Glomerular visceral epithelial cell (primary cell): Measurements from ENCODE around the gene GMPS.
"Not testable (repeated sequence)": the region's sequence is repeated elsewhere in the genome, so short reads cannot be mapped to it uniquely, and the experiment has no call there.

Experiments used
- DNase-seq: peaks from one replicate; pipeline ENCODE4 v3.0.0-alpha.2; 2016; ENCODE audit errors: extremely low spot score

GMPS gene

GRCh38 chr3:155941354-155941753 lies 70.9 kb downstream of the GMPS start:
- DNase-seq, result no peak

DNA sequence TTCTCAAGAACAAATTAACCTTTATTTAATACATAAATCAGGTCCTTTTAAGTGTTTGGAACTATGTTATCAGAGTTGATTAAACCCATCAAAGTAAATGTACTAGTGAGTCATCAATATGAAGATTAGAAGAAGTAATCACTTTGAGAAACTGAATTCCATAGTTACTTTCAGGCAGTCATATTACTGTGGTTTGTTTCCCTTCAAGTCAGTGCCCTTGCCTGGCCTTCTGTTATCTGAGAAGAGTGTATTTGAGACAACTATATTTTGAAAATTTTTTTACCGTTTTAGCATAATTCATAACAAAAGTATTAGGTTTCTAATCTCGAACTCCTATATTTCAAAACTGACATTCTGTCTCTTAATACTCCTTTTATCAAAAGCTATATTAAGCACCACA lies 73.6 kb downstream of the GMPS start:
- DNase-seq, result no peak

DNA sequence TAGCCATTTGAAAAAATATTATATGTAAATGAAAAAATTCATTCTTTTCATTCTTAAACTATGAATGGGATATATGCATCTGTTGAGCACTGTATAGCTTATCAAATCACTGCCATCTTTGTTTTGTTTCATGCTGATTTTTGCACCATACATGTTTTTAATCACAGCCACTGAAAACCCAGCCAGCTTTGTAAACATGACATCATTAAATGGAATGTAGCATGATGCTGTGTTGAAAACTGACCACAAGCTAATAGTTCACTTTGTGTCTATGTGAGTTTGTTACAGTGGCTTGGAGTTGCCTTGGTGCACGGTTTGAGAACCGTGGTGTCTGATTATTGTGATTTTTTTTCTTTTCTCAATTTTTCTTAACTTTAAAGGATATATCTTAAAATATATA lies 75.7 kb downstream of the GMPS start:
- peak; percentile 60 for DNase-seq

GRCh38 chr3:155948476-155948875 lies 78.0 kb downstream of the GMPS start:
- no peak for DNase-seq

GRCh38 chr3:155949453-155950217 lies 79.2 kb downstream of the GMPS start:
- no peak for DNase-seq

GRCh38 chr3:155956508-155957411 lies 86.3 kb downstream of the GMPS start:
- DNase-seq, result no peak

GRCh38 chr3:155957412-155957880 lies 87.0 kb downstream of the GMPS start:
- no peak for DNase-seq

- no peak for DNase-seq
Measured at GRCh38 chr3:155958676-155959075, 88.2 kb downstream of the GMPS start.

DNA sequence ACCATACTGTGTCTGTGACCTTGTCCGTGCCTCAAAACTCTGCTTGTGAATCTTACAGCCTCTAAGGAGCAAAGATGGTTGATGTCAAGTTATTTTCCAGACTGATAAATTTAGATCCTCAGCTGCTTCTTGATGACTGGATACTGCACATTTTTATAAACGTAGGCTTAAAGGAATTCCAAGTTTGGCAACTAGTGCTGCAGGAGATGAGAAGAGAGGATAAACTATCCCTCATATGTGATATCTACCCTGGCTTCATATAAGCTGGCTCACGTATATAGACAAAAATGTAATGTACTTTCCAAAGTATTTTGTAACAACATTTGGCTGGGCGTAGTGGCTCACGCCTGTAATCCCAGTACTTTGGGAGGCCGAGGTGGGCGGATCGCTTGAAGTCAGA lies 89.6 kb downstream of the GMPS start:
- no peak for DNase-seq

- DNase-seq, result not testable (repeated sequence)
Measured at GRCh38 chr3:155961044-155961443, 90.6 kb downstream of the GMPS start.

DNA sequence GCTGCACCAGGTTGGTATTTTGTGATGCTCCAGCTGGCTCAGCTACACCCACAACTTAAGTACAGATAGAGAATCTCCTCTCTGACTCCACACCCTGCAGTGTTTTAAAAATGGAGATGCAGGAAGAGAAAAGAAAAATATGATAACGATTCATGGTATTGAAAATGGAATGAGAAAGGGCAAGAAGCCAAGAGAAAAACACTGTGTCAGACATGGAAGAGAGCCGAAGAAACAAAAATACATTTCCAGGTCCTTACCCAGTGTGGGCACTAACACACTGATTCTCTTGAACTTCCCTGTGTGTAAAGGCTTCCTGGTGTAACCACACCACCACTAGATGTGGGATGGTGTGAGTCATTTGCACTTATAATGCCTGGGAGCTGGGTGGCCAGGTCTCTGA lies 93.1 kb downstream of the GMPS start:
- peak; percentile 13 for DNase-seq

GRCh38 chr3:155970398-155970797 lies 99.9 kb downstream of the GMPS start:
- DNase-seq, result no peak

DNA sequence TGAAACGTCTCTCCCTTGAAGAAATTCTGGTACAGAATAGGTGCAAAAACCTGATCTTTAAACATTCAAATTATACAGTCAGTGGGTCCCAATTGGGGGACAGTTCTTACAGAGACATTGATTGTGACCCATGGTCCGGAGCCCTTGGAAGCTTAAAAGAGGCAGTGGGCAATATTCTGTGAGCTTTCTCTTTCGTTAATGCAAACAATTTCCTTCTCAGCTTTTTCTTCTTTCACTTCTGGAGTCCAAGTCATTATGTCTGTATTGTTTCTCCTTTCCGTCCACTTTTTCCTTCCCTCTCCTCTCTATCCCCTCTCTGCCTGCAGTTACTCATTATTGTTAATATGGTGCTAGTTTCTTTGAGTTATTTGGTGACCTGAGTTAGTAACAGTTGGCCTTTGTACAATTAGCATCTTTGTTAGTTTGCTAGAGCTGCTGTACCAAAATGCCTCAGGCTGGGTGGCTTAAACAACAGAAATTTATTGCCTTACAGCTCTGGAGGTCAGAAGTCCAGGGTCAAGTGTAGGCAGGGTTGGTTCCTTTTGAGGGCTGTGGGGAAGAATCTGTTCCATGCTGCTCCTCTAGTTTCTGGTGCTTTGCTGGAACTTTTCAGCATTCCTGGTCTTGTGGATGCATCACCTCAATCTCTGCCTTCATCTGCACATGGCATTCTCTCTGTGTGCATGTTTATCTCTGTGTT lies 102.6 kb downstream of the GMPS start:
- DNase-seq, result no peak

DNA sequence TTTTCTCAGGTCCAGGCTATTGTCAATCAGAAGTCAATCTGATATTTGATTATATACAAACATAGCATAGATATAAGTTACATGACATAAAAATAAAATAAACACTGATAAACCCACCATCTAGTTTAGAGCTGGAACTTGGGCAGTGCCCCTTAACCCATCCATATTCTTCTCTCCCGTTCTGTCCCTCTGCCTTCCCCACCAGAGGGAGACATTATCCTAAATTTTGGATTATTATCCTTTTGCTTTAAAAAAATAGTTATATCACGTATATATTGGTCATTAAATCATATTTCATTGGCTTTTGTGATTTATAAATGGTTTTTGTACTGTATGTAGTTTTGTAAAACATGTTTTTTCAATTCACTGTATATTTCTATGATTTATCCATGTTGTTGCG lies 107.9 kb downstream of the GMPS start:
- DNase-seq, result no peak

DNA sequence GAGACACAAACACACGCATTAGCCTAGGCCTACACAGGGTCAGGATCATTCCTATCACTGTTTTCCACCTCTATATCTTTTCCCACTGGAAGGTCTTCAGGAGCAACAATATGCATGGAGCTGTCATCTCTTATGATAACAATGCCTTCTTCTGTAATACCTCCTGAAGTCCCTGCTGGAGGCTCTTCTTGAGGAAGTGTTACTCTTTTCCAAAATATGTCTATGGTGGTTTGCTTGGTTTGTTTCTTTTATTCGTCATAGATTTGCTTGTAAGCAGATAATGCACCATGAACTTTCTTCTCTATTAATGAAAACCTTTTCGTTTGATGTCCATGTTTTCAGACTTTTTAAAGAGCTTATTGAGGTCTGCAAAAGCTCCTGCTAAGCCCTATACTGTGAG lies 109.3 kb downstream of the GMPS start:
- DNase-seq, result no peak

DNA sequence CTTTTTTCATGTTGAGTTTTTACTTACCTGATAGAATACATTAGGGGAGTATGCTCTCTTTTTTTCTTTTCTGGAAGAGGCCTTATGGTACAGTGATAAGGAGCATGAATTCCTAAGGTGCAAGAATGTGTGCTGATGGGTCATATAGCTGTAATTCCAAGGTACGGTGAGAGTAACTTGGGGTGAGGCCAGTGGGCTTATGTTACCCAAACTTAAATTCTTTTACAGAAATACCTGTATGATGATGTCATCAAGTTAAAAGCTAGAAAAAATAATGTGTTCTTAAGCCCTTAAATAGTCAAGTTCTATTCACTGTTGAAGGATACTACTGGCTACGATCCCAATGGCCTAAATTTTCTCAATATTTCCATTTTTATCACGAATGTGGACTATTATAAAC lies 111.2 kb downstream of the GMPS start:
- DNase-seq, result peak; percentile 29

DNA sequence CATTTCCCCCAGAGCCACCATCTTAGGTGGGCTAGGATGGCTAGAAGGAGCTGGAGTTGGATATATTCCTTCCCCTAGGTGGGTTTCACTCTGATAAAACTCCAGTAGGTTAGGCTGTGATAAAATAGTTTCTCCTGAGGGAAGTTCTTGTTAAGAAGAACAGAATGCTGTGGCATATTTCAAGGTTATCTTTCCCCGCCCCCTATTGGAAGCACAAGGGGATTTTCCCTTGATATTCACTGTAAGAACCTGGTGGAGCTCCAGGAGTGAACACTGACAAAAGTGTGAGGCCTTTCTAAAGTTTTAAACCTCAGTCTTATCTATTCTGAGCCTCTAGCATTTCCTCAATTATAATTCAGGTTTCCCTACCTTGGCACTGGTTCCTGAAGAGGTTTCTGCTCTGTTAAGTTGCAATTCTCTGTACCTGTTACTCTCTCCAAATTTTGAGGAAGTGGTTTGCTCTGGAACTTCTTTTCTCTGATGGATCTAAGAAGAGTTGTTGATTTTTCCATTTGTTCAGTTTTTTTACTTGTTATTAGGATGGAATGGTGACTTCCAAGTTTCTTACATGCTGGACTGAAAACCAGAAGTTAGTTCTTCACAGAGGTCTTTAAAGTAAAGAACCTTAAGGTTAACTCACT lies 113.5 kb downstream of the GMPS start:
- DNase-seq, result no peak

DNA sequence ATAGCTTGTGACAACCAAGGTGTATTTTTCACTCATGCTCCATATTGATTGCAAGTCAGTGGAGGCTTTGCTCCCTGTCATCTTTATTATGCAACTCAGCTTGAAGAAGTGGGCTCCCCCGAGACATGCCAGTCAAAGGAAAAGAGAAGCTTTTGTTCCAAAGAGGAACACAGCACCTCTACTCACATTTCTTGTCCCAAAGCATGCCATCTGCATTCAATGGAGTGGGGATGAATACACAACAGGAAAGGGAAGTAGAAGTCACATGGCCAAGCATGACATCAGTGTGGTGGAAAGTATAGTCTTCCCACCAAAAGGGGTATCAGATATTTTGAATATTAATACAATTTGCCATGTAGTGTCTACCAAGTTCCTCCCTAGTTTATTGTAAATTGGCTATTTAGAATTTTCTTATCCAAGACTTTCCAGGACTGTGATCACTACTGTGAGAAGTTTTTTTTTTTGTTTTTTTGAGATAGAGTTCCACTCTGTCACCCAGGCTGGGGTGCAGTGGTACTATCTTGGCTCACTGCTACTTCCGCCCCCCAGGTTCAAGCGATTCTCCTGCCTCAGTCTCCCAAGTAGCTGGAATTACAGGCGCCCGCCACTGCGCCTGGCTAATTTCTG lies 114.5 kb downstream of the GMPS start:
- no peak for DNase-seq

GRCh38 chr3:155989536-155989935 lies 119.1 kb downstream of the GMPS start:
- no peak for DNase-seq

GRCh38 chr3:155991212-155991611 lies 120.8 kb downstream of the GMPS start:
- DNase-seq, result no peak

- no peak for DNase-seq
Measured at GRCh38 chr3:155991847-155992246, 121.4 kb downstream of the GMPS start.
